ENCODE results near the gene PIGBOS1.

Gene PIGBOS1

GRCh38 chr15:55358471-55358870, 39.5 kb upstream of the PIGBOS1 start:
- Mint-ChIP-seq H3K27ac (no peak overlapping the region), H3K4me3 (no peak overlapping the region), H3K4me1 (no peaks in the 10 kb centered on the region), H3K27me3 (ENCODE audit: low read depth) (no peaks in the 10 kb centered on the region), H3K9me3 (no peaks in the 10 kb centered on the region), H3K36me3 (ENCODE audit: low read depth) (peaks cover 24% of the 10 kb centered on the region)
- no peak for TF ChIP-seq CTCF (IDR thresholded peaks at IDR 0.05; ENCODE audit: unreplicated experiment in 3 of 3)

DNA sequence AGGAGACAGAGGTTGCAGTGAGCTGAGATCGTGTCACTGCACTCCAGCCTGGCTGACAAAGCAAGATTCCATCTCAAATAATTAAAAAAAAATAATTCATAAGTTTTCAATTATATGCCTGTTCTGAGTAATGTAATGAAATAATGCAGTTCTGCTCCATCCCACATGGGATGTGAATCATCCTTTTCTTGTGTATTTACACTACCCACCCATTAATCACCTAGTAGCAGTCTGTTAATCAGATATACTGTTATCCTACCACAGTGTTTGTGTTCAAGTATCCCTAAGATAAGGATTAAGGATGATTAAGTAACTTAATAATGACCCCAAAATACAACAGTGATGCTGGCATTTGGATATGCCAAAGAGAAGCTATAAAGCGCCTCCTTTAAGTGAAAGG, 38.9 kb upstream of the PIGBOS1 start:
- Mint-ChIP-seq H3K4me1 (no peaks in the 10 kb centered on the region), H3K27me3 (ENCODE audit: low read depth) (no peaks in the 10 kb centered on the region)

GRCh38 chr15:55356985-55357585, 38.2 kb upstream of the PIGBOS1 start:
- Mint-ChIP-seq H3K4me3 (no peak overlapping the region), H3K27ac (no peak overlapping the region), H3K4me1 (no peaks in the 10 kb centered on the region), H3K36me3 (ENCODE audit: low read depth) (peaks cover 20% of the 10 kb centered on the region), H3K9me3 (no peaks in the 10 kb centered on the region), H3K27me3 (ENCODE audit: low read depth) (no peaks in the 10 kb centered on the region)
- no peak for TF ChIP-seq CTCF (IDR thresholded peaks at IDR 0.05; ENCODE audit: unreplicated experiment in 3 of 3)

More for the DNA sequence above, 38.9 kb upstream of the PIGBOS1 start:
- Mint-ChIP-seq H3K36me3 (ENCODE audit: low read depth) (peaks cover 24% of the 10 kb centered on the region), H3K4me3 (no peak overlapping the region), H3K9me3 (no peaks in the 10 kb centered on the region), H3K27ac (no peak overlapping the region)
- TF ChIP-seq CTCF (IDR thresholded peaks at IDR 0.05; ENCODE audit: unreplicated experiment in 3 of 3), result no peak

- Mint-ChIP-seq H3K4me1 (no peaks in the 10 kb centered on the region), H3K27me3 (ENCODE audit: low read depth) (no peaks in the 10 kb centered on the region), H3K36me3 (ENCODE audit: low read depth) (peaks cover 33% of the 10 kb centered on the region), H3K9me3 (no peaks in the 10 kb centered on the region), H3K27ac (peak overlapping the region in 1 of 3 experiments; percentile 54), H3K4me3 (no peak overlapping the region)
- TF ChIP-seq CTCF (IDR thresholded peaks at IDR 0.05; ENCODE audit: unreplicated experiment in 3 of 3), result no peak
These were observed 34.1 kb upstream of the PIGBOS1 start for GRCh38 chr15:55353025-55353424.

- Mint-ChIP-seq H3K27ac (no peak overlapping the region), H3K4me1 (no peaks in the 10 kb centered on the region), H3K4me3 (no peak overlapping the region), H3K27me3 (ENCODE audit: low read depth) (no peaks in the 10 kb centered on the region), H3K9me3 (no peaks in the 10 kb centered on the region), H3K36me3 (ENCODE audit: low read depth) (peaks cover 26% of the 10 kb centered on the region)
- TF ChIP-seq CTCF (IDR thresholded peaks at IDR 0.05; ENCODE audit: unreplicated experiment in 3 of 3), result no peak
These were observed 30.4 kb upstream of the PIGBOS1 start for GRCh38 chr15:55349282-55349681.

DNA sequence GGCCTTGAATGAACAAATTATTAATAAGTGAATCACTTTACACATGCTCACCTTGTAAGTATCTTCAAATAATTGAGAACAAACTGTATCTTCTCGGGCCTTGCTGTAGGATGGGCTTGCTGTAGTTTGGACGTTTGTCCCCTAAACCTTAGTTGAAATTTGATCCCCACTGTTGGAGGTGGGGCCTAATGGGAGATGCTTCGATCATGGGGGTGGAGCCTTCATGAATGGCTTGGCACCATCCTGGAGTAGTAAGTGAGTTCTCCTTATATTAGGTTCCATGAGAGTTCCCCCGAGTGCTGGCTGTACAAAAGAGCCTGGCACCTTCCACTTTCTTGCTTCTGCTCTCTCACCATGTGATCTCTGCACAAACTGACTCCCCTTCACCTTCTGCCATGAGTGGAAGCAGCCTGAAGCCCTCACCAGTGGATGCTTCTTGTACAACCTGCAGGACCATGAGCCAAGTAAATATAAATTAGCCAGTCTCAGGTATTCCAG, 29.4 kb upstream of the PIGBOS1 start:
- Mint-ChIP-seq H3K4me1 (no peaks in the 10 kb centered on the region), H3K27ac (no peak overlapping the region), H3K9me3 (no peaks in the 10 kb centered on the region), H3K4me3 (no peak overlapping the region), H3K27me3 (ENCODE audit: low read depth) (no peaks in the 10 kb centered on the region), H3K36me3 (ENCODE audit: low read depth) (peaks cover 28% of the 10 kb centered on the region)
- TF ChIP-seq CTCF (IDR thresholded peaks at IDR 0.05; ENCODE audit: unreplicated experiment in 3 of 3), result no peak

Data from nephron (organoid).